Brain microvascular endothelial cell (primary cell): ENCODE results near the gene GRM8.

Source experiments
- DNase-seq: peaks from one replicate; pipeline ENCODE4 v3.0.0-alpha.2; 2020
- H3K27ac ChIP-seq: fragments of 250-450 bp; sonication (Bioruptor Pico); 2 replicates; pipeline ENCODE4 v1.5.1; 2020; ENCODE audit warnings: mild to moderate bottlenecking, moderate library complexity
- H3K27me3 ChIP-seq: fragments of 250-450 bp; sonication (Bioruptor Pico); replicated peaks from 2 replicates; pipeline ENCODE4 v1.5.1; 2020; ENCODE audit warnings: mild to moderate bottlenecking
- H3K36me3 ChIP-seq: fragments of 250-450 bp; sonication (Bioruptor Pico); replicated peaks from 2 replicates; pipeline ENCODE4 v1.5.1; 2020; ENCODE audit warnings: mild to moderate bottlenecking
- H3K4me3 ChIP-seq: 2 replicates; pipeline ENCODE4 v1.5.1; 2011; ENCODE audit warnings: low read depth, mild to moderate bottlenecking, control low read depth, low read length, moderate library complexity
- in situ Hi-C: cut with HindIII; loops from 2 replicates; pipeline ENCODE4 v1.10.0; 2017; ENCODE audit warnings: low sequenced_read_pairs, low pct_ligation_motif_present
- TF ChIP-seq, protein P1 (sequence below): IDR thresholded peaks from 2 replicates; pipeline ENCODE4 v1.5.1; 2011; ENCODE audit warnings: low read depth, mild to moderate bottlenecking, moderate library complexity, low read length, control low read depth, inconsistent platforms; ENCODE audit errors: missing control alignments

GRM8 gene

DNA sequence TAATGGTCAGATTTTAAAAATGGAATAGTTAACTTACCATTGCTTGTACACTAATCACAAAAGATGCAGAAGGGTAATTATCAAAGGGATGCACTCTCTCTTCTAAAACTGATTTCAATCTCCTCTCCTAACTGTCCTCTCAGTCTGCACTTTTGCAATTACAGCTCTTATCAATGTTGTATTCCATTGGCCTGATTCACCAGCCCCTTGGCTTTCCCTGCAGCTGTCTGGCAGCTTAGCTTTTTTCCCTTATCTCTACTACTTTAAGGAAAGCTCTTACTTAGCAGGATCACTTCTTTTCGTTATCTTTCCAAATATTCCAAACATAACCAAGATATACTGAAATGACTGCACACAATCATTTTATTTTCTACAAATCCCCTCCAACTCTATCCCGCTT, 448.8 kb downstream of the GRM8 start:
- no peak overlapping the region for H3K27ac ChIP-seq
- no peaks in the 10 kb centered on the region for H3K36me3 ChIP-seq
- no peaks in the 10 kb centered on the region for H3K27me3 ChIP-seq
- H3K4me3 ChIP-seq: no peak overlapping the region
- DNase-seq: peak; percentile 48
- in situ Hi-C loops: no loop called here
- TF ChIP-seq, protein P1, sequence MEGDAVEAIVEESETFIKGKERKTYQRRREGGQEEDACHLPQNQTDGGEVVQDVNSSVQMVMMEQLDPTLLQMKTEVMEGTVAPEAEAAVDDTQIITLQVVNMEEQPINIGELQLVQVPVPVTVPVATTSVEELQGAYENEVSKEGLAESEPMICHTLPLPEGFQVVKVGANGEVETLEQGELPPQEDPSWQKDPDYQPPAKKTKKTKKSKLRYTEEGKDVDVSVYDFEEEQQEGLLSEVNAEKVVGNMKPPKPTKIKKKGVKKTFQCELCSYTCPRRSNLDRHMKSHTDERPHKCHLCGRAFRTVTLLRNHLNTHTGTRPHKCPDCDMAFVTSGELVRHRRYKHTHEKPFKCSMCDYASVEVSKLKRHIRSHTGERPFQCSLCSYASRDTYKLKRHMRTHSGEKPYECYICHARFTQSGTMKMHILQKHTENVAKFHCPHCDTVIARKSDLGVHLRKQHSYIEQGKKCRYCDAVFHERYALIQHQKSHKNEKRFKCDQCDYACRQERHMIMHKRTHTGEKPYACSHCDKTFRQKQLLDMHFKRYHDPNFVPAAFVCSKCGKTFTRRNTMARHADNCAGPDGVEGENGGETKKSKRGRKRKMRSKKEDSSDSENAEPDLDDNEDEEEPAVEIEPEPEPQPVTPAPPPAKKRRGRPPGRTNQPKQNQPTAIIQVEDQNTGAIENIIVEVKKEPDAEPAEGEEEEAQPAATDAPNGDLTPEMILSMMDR: no peak

DNA sequence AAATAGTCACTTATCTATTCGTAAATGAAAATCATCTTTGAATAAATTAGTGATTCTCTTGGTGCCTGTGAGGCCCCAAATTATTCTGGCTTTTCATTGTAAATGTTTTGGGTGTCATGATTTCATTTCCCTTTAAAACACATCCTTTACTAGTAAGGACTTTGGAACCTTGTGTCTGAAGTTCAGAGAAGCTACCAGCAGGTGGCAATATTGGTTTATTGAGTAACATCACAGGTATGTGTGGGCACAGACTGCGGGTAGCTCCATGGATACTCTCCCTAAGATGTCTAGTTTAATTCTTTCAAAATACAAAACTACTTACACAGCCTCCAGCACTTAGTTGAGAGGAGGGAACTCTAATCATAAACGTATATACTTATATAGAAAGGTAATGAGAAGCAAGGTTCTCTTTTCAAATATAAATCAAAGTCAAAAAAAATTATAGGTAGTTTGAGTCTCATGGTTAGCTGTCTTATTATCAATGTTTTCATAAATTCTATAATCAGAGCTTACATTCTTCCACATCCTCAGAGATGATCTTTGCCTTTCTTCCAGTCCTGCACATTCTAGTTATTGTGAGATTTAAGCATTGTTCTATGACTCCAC, 449.6 kb downstream of the GRM8 start:
- in situ Hi-C loops: no loop called here
- DNase-seq: peak; percentile 83

DNA sequence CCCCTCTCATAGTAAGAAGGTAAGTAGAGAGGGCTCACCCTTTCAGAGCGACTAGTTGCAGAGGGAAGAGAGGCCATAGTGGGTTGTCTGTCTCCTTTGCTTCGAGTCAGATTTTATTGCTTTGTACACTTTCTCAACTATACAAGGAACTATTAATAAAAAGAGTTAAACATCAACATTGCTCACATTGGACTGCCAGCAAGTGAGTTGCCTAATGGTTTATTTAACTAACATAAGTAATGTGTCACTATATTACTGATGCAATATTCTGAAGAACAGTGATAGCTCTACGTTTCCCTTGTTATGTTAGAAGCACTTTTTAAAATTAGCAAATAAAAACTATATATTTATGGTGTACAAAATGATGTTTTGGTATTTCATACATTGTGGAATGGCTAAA, 451.0 kb downstream of the GRM8 start:
- no peak overlapping the region for H3K27ac ChIP-seq
- no peaks in the 10 kb centered on the region for H3K36me3 ChIP-seq
- H3K27me3 ChIP-seq: no peaks in the 10 kb centered on the region
- in situ Hi-C loops: no loop called here
- DNase-seq: no peak
- TF ChIP-seq, protein P1: no peak
- H3K4me3 ChIP-seq: no peak overlapping the region

More for the DNA sequence above, 449.6 kb downstream of the GRM8 start:
- TF ChIP-seq, protein P1: peak; percentile 71
- H3K4me3 ChIP-seq: no peak overlapping the region
- no peaks in the 10 kb centered on the region for H3K27me3 ChIP-seq
- H3K27ac ChIP-seq: no peak overlapping the region
- H3K36me3 ChIP-seq: no peaks in the 10 kb centered on the region

DNA sequence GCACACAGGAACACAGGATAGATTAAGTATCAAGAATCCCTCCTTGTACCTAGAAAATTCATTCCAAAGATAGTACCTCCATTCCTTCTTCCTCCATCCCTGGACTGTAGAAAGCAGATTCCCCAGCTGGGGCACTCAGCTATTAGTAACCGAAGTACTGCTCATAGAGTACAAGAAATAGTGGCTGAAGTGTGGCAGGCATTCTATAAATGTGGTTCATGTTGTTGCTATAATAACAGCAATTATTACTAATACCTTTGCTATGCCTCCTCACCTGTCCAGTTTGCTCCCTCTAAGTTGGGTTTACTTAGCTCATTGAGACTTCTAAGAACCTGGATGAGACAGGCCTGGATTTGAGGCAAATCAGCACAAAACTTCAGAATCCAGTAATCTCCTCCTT, 453.2 kb downstream of the GRM8 start:
- DNase-seq: no peak
- H3K4me3 ChIP-seq: no peak overlapping the region
- H3K36me3 ChIP-seq: no peaks in the 10 kb centered on the region
- H3K27me3 ChIP-seq: no peaks in the 10 kb centered on the region
- TF ChIP-seq, protein P1: no peak
- in situ Hi-C loops: no loop called here
- H3K27ac ChIP-seq: no peak overlapping the region

DNA sequence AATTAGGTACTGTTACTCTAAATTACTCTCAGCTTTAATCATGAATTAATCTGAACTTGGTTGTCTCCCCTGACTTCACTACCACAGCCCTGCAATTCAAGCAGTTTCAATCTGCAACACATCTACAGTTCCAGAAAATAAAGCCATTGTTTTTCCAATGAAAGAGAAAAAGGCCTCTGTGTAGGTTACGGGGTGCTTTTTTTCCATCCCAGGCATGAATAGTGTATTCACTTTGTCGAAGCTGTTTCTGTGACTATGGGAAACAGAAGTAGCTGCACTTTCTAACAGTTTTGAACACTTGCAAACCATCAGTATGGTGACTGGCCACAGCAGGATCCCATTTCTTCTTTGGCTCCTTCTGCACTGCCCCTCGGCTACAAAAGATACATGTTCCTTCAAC, 460.2 kb downstream of the GRM8 start:
- no peak overlapping the region for H3K27ac ChIP-seq
- no peaks in the 10 kb centered on the region for H3K27me3 ChIP-seq
- no peak for DNase-seq
- TF ChIP-seq, protein P1: no peak
- no peak overlapping the region for H3K4me3 ChIP-seq
- H3K36me3 ChIP-seq: no peaks in the 10 kb centered on the region
- in situ Hi-C loops: no loop called here

DNA sequence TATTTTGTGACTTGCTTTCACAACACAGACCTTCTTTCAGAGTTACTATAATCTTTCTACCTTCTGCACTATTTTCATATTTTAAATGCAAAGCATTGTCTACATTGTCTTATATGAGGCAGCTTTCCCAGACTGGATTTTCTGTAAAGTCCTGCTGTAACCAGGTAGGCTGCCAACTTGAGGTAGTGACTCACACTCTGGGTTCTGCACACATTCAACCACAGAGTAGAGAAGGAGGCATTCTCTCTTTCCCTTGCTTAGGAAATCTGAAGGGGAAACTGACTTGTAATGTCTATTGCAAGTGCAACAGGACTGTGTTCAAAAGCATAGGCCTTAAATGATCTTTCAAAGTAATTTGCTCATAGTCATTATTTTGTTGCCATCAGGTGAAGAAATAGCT, 461.4 kb downstream of the GRM8 start:
- TF ChIP-seq, protein P1: no peak
- DNase-seq: no peak

More for the DNA sequence above, 461.4 kb downstream of the GRM8 start:
- in situ Hi-C loops: no loop called here
- Histone ChIP-seq H3K36me3 (no peaks in the 10 kb centered on the region), H3K4me3 (no peak overlapping the region), H3K27ac (no peak overlapping the region), H3K27me3 (no peaks in the 10 kb centered on the region)
